NK-92 treated with Interleukin-12 subunit alpha and Interleukin-12 subunit beta, amount 100 ng/mL, for 24 hours (cell line): ENCODE results near the gene SOX15.

Source experiments
- DNase-seq: peaks from one replicate; lab custom pipeline; 2025; lab: John Stamatoyannopoulos, UW

The SOX15 gene

GRCh38 chr17:7557775-7558543, 31.9 kb downstream of the SOX15 start:
- no peak for DNase-seq

GRCh38 chr17:7557147-7557764, 32.6 kb downstream of the SOX15 start:
- no peak for DNase-seq

- DNase-seq = no peak
Measured at GRCh38 chr17:7556627-7557026, 33.3 kb downstream of the SOX15 start.

- no peak for DNase-seq
Measured at GRCh38 chr17:7555320-7555948, 34.5 kb downstream of the SOX15 start.

GRCh38 chr17:7553356-7553755, 36.5 kb downstream of the SOX15 start:
- DNase-seq = no peak

GRCh38 chr17:7552621-7553051, 37.3 kb downstream of the SOX15 start:
- no peak for DNase-seq

GRCh38 chr17:7551396-7551795, 38.5 kb downstream of the SOX15 start:
- no peak for DNase-seq

- no peak for DNase-seq
Measured at GRCh38 chr17:7550344-7550743, 39.5 kb downstream of the SOX15 start.

GRCh38 chr17:7549401-7550055, 40.4 kb downstream of the SOX15 start:
- no peak for DNase-seq

- DNase-seq = peak; percentile 3
Measured at GRCh38 chr17:7548585-7549400, 41.1 kb downstream of the SOX15 start, which contains the start of gene TNFSF12. Gene TNFSF12, plus strand, starts transcription at chr17:7549058. Its CDS starts 96 bp downstream, at chr17:7549154.

GRCh38 chr17:7544911-7545310, 45.0 kb downstream of the SOX15 start:
- no peak for DNase-seq

- no peak for DNase-seq
Measured at GRCh38 chr17:7541074-7541621, 48.7 kb downstream of the SOX15 start.

- DNase-seq = no peak
Measured at GRCh38 chr17:7538891-7539545, 50.9 kb downstream of the SOX15 start.
